ENCODE results near the gene SORBS2. TPM values are rescaled to one million over a fixed set of nuclear protein-coding genes. Genes with fewer than 3 reads are reported as not detected.

The SORBS2 gene
- total RNA-seq, 1 experiment from 2014 or later: 0.34 TPM

DNA sequence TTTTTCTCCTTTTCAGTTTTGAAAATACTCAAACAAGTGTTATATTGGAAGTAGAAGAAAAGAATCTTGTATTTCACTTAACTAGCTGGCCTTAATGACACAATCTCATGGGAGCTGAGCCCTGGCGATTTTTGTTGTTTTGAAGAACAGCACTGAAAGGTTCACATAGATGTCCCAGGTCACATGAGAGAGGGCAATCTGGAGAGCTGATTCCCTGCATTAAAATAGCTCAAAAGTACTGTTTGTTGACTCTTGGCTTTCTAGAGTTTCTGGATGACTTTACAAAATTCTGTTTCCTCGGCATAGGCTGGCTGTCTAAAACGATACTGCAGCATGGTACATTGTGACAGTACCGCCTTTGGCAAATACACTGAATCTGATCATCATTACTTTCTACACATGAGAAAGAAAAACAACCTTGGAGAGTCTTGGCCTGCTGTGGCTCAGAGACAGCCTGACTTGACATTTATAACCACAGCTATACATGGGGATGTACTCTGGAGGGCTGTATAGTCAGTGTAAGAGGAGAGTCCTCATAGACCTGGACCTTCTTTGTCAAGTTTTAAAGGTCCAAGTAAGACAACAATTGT, 156.9 kb downstream of the SORBS2 start:
- Histone ChIP-seq H3K27me3 (ENCODE audit: insufficient read depth, low read length) (no peaks in the 10 kb centered on the region), H3K9me3 (ENCODE audit: control insufficient read depth in 1 of 2, insufficient read depth in 1 of 2, low read depth in 1 of 2, low read length in 2 of 2) (no peaks in the 10 kb centered on the region), H3K4me2 (ENCODE audit: low read length) (no peak overlapping the region), H3K9ac (ENCODE audit: low read length) (no peak overlapping the region), H3K9me2 (ENCODE audit: insufficient read depth) (no peaks in the 10 kb centered on the region), H3K4me3 (replicated peaks in 1 of 2; ENCODE audit: low read depth in 1 of 2, low read length in 2 of 2) (no peak overlapping the region), H2AFZ (ENCODE audit: low read depth, low read length, poor library complexity, severe bottlenecking) (no peak overlapping the region), H3K79me2 (ENCODE audit: insufficient read depth, low read length) (no peaks in the 10 kb centered on the region), H3K36me3 (ENCODE audit: control insufficient read depth in 1 of 2, insufficient read depth in 2 of 2, low read length in 2 of 2) (no peaks in the 10 kb centered on the region), H3K4me1 (ENCODE audit: control insufficient read depth in 1 of 2, insufficient read depth in 2 of 2, low read length in 2 of 2) (no peaks in the 10 kb centered on the region), H4K20me1 (ENCODE audit: insufficient read depth) (no peaks in the 10 kb centered on the region), H3K27ac (ENCODE audit: low read depth, low read length) (no peak overlapping the region)
- TF ChIP-seq SRF (IDR thresholded peaks at IDR 0.05; ENCODE audit: low read depth) (no peak), POLR2AphosphoS5 (IDR thresholded peaks at IDR 0.05; ENCODE audit: low read depth, low read length) (no peak), EZH2 (IDR thresholded peaks at IDR 0.05) (no peak), YY1 (IDR thresholded peaks at IDR 0.05; ENCODE audit: extremely low read depth, insufficient replicate concordance, low read depth, low read length) (no peak), CEBPB (IDR thresholded peaks at IDR 0.05; ENCODE audit: low read depth) (no peak), CBX3 (IDR thresholded peaks at IDR 0.05; ENCODE audit: low read depth) (no peak), ZNF274 (IDR thresholded peaks at IDR 0.05; ENCODE audit: low read depth, low read length) (no peak), FOSL1 (IDR thresholded peaks at IDR 0.05; ENCODE audit: low read depth) (no peak), ZFX (IDR thresholded peaks at IDR 0.05) (no peak), POLR2A (IDR thresholded peaks at IDR 0.05; ENCODE audit: borderline replicate concordance, extremely low read depth, insufficient read depth, insufficient read length) (no peak), ELF1 (IDR thresholded peaks at IDR 0.05; ENCODE audit: borderline replicate concordance, low read depth) (no peak), SP1 (IDR thresholded peaks at IDR 0.05; ENCODE audit: low read depth) (no peak), JUND (IDR thresholded peaks at IDR 0.05) (no peak), TCF7L2 (IDR thresholded peaks at IDR 0.05; ENCODE audit: borderline replicate concordance, extremely low read depth, insufficient read depth, insufficient read length) (no peak), EZH2phosphoT487 (IDR thresholded peaks at IDR 0.05; ENCODE audit: borderline replicate concordance) (no peak)
- TF ChIP-seq, protein P1, sequence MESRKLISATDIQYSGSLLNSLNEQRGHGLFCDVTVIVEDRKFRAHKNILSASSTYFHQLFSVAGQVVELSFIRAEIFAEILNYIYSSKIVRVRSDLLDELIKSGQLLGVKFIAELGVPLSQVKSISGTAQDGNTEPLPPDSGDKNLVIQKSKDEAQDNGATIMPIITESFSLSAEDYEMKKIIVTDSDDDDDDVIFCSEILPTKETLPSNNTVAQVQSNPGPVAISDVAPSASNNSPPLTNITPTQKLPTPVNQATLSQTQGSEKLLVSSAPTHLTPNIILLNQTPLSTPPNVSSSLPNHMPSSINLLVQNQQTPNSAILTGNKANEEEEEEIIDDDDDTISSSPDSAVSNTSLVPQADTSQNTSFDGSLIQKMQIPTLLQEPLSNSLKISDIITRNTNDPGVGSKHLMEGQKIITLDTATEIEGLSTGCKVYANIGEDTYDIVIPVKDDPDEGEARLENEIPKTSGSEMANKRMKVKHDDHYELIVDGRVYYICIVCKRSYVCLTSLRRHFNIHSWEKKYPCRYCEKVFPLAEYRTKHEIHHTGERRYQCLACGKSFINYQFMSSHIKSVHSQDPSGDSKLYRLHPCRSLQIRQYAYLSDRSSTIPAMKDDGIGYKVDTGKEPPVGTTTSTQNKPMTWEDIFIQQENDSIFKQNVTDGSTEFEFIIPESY (IDR thresholded peaks at IDR 0.05; ENCODE audit: extremely low read depth, insufficient replicate concordance, low read length): no peak
- TF ChIP-seq, protein P2, sequence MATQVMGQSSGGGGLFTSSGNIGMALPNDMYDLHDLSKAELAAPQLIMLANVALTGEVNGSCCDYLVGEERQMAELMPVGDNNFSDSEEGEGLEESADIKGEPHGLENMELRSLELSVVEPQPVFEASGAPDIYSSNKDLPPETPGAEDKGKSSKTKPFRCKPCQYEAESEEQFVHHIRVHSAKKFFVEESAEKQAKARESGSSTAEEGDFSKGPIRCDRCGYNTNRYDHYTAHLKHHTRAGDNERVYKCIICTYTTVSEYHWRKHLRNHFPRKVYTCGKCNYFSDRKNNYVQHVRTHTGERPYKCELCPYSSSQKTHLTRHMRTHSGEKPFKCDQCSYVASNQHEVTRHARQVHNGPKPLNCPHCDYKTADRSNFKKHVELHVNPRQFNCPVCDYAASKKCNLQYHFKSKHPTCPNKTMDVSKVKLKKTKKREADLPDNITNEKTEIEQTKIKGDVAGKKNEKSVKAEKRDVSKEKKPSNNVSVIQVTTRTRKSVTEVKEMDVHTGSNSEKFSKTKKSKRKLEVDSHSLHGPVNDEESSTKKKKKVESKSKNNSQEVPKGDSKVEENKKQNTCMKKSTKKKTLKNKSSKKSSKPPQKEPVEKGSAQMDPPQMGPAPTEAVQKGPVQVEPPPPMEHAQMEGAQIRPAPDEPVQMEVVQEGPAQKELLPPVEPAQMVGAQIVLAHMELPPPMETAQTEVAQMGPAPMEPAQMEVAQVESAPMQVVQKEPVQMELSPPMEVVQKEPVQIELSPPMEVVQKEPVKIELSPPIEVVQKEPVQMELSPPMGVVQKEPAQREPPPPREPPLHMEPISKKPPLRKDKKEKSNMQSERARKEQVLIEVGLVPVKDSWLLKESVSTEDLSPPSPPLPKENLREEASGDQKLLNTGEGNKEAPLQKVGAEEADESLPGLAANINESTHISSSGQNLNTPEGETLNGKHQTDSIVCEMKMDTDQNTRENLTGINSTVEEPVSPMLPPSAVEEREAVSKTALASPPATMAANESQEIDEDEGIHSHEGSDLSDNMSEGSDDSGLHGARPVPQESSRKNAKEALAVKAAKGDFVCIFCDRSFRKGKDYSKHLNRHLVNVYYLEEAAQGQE (IDR thresholded peaks at IDR 0.05; ENCODE audit: low read depth): no peak
- TF ChIP-seq, protein P3, sequence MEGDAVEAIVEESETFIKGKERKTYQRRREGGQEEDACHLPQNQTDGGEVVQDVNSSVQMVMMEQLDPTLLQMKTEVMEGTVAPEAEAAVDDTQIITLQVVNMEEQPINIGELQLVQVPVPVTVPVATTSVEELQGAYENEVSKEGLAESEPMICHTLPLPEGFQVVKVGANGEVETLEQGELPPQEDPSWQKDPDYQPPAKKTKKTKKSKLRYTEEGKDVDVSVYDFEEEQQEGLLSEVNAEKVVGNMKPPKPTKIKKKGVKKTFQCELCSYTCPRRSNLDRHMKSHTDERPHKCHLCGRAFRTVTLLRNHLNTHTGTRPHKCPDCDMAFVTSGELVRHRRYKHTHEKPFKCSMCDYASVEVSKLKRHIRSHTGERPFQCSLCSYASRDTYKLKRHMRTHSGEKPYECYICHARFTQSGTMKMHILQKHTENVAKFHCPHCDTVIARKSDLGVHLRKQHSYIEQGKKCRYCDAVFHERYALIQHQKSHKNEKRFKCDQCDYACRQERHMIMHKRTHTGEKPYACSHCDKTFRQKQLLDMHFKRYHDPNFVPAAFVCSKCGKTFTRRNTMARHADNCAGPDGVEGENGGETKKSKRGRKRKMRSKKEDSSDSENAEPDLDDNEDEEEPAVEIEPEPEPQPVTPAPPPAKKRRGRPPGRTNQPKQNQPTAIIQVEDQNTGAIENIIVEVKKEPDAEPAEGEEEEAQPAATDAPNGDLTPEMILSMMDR (IDR thresholded peaks at IDR 0.05 in 2 of 3, conservative IDR thresholded peaks at IDR 0.05 in 1 of 3; ENCODE audit: borderline replicate concordance in 1 of 3, insufficient read depth in 1 of 3, low read depth in 2 of 3, low read length in 2 of 3): no peak
- TF ChIP-seq, protein P4, sequence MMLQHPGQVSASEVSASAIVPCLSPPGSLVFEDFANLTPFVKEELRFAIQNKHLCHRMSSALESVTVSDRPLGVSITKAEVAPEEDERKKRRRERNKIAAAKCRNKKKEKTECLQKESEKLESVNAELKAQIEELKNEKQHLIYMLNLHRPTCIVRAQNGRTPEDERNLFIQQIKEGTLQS (IDR thresholded peaks at IDR 0.05): no peak
- CTCF ChIA-PET: no interaction called here
- no peak for DNase-seq (ENCODE audit: low read depth, low spot score)
- ATAC-seq: no peak
- no TSS peak for BruUV-seq (replicated peaks)
- POLR2A ChIA-PET: no interaction called here
- RAD21 ChIA-PET (ENCODE audit: low non-redundant PET in 1 of 2, low total read pairs in 2 of 2, uncharacterized antibody in 2 of 2, unreplicated experiment in 2 of 2): no interaction called here
- intact Hi-C loops (cut with micrococcal nuclease): no loop called here
